HFFc6 (cell line): ENCODE measurements around the gene RNU5D-1. TPM values are rescaled to one million over a fixed set of nuclear protein-coding genes. Genes with fewer than 3 reads are reported as not detected.

Source experiments
- DNase-seq: peaks from one replicate; pipeline ENCODE4 v3.0.0-alpha.2; 2018
- H3K27ac Mint-ChIP-seq: 2 replicates; pipeline ENCODE4 v1.8.0; 2020; ENCODE audit warnings: mild to moderate bottlenecking, mixed read lengths
- H3K27me3 Mint-ChIP-seq: 2 replicates; pipeline ENCODE4 v1.8.0; 2021; ENCODE audit warnings: mild to moderate bottlenecking, moderate library complexity, mixed read lengths; ENCODE audit not compliant: insufficient read depth
- H3K36me3 Mint-ChIP-seq: 2 replicates; pipeline ENCODE4 v1.8.0; 2021; ENCODE audit warnings: low read depth, mixed read lengths
- H3K4me1 Mint-ChIP-seq: 2 replicates; pipeline ENCODE4 v1.8.0; 2020; ENCODE audit warnings: low read depth, mixed read lengths
- H3K4me3 Mint-ChIP-seq: 2 replicates; pipeline ENCODE4 v1.8.0; 2020; ENCODE audit warnings: mild to moderate bottlenecking, moderate library complexity, mixed read lengths
- H3K9me3 Mint-ChIP-seq: 2 replicates; pipeline ENCODE4 v1.8.0; 2020; ENCODE audit warnings: mild to moderate bottlenecking, mixed read lengths
- CTCF ChIP-seq: fragments of 200-600 bp; sonication (generic); IDR thresholded peaks from 2 replicates; pipeline ENCODE4 v1.5.0; 2021; ENCODE audit warnings: antibody characterized with exemption, mild to moderate bottlenecking
- long read RNA-seq: library from polyadenylated mRNA; unstranded; transcript quantifications from one replicate; pipeline ENCODE4 v2.0.0, GENCODE V29; 2019
- total RNA-seq, 6 experiments: library from RNA; stranded (reverse); fragmentation: NEBNext Ultra II Directional; extraction: Animal tissue kit (Norgen Biotek cat#: 25700); gene quantifications; 2 replicates in 1 of 6; 3 replicates in 5 of 6; pipeline ENCODE4 v1.2.3, GENCODE V29; 2021

Gene RNU5D-1
- total RNA-seq: not detected
- long read RNA-seq: 0 reads

GRCh38 chr1:44730741-44731512 is at the start of gene RNU5D-1:
TSS of gene RNU5D-1 (minus strand) at chr1:44731170.
- Mint-ChIP-seq H3K4me3 (peak within 1 kb of the TSS; percentile 77), H3K4me1 (peaks cover 52% of the 10 kb centered on the region), H3K27me3 (peaks cover 4% of the 10 kb centered on the region; the same call in 1 of the 2 replicates), H3K9me3 (0 out of 2 replicates have a peak, but pooled peaks cover 3% of the 10 kb centered on the region), H3K36me3 (no peaks in the 10 kb centered on the region), H3K27ac (peak within 1 kb of the TSS; percentile 100)
- TF ChIP-seq CTCF: peak; percentile 95
- DNase-seq: peak; percentile 98

- Mint-ChIP-seq H3K27me3 (peaks cover 5% of the 10 kb centered on the region), H3K27ac (peak overlapping the region; percentile 40; the same call in 1 of the 2 replicates), H3K9me3 (no peaks in the 10 kb centered on the region), H3K36me3 (peaks cover 60% of the 10 kb centered on the region), H3K4me1 (peaks cover 46% of the 10 kb centered on the region), H3K4me3 (peak overlapping the region; percentile 51; the same call in 1 of the 2 replicates)
- DNase-seq: no peak
- no peak for TF ChIP-seq CTCF
These were observed 49.7 kb upstream of the RNU5D-1 start for GRCh38 chr1:44780583-44781121.

GRCh38 chr1:44778705-44779576 is 48.0 kb upstream of the RNU5D-1 start:
- H3K4me1 Mint-ChIP-seq: peaks cover 46% of the 10 kb centered on the region
- DNase-seq: no peak
- TF ChIP-seq CTCF: no peak
- peak overlapping the region; percentile 73 for H3K27ac Mint-ChIP-seq
- H3K9me3 Mint-ChIP-seq: no peaks in the 10 kb centered on the region
- H3K36me3 Mint-ChIP-seq: peaks cover 66% of the 10 kb centered on the region
- H3K27me3 Mint-ChIP-seq: peaks cover 8% of the 10 kb centered on the region
- peak overlapping the region; percentile 93 for H3K4me3 Mint-ChIP-seq

- peaks cover 62% of the 10 kb centered on the region for H3K36me3 Mint-ChIP-seq
- TF ChIP-seq CTCF: no peak
- peak overlapping the region; percentile 73 for H3K27ac Mint-ChIP-seq
- no peak for DNase-seq
- peaks cover 9% of the 10 kb centered on the region for H3K27me3 Mint-ChIP-seq
- peak overlapping the region; percentile 93 for H3K4me3 Mint-ChIP-seq
- peaks cover 38% of the 10 kb centered on the region for H3K4me1 Mint-ChIP-seq
- no peaks in the 10 kb centered on the region for H3K9me3 Mint-ChIP-seq
These were observed 47.1 kb upstream of the RNU5D-1 start for GRCh38 chr1:44777969-44778635.

- Mint-ChIP-seq H3K27ac (peak overlapping the region; percentile 73), H3K36me3 (peaks cover 62% of the 10 kb centered on the region)
- DNase-seq: no peak
These were observed 46.6 kb upstream of the RNU5D-1 start for GRCh38 chr1:44777547-44777946.

More at GRCh38 chr1:44777547-44777946, 46.6 kb upstream of the RNU5D-1 start:
- Mint-ChIP-seq H3K4me3 (peak overlapping the region; percentile 93), H3K4me1 (peaks cover 37% of the 10 kb centered on the region), H3K27me3 (peaks cover 9% of the 10 kb centered on the region), H3K9me3 (no peaks in the 10 kb centered on the region)
- TF ChIP-seq CTCF: no peak
